GM12872 (cell line): ENCODE data around the gene CGB8.

Source experiments
- TF ChIP-seq, protein P1 (sequence below): IDR thresholded peaks from 3 replicates; pipeline ENCODE4 v1.5.1; 2011; ENCODE audit warnings: low read depth, mild to moderate bottlenecking, low read length, moderate library complexity; ENCODE audit not compliant: insufficient read depth

Gene CGB8

GRCh38 chr19:49019242-49019932, 29.5 kb downstream of the CGB8 start:
- TF ChIP-seq, protein P1, sequence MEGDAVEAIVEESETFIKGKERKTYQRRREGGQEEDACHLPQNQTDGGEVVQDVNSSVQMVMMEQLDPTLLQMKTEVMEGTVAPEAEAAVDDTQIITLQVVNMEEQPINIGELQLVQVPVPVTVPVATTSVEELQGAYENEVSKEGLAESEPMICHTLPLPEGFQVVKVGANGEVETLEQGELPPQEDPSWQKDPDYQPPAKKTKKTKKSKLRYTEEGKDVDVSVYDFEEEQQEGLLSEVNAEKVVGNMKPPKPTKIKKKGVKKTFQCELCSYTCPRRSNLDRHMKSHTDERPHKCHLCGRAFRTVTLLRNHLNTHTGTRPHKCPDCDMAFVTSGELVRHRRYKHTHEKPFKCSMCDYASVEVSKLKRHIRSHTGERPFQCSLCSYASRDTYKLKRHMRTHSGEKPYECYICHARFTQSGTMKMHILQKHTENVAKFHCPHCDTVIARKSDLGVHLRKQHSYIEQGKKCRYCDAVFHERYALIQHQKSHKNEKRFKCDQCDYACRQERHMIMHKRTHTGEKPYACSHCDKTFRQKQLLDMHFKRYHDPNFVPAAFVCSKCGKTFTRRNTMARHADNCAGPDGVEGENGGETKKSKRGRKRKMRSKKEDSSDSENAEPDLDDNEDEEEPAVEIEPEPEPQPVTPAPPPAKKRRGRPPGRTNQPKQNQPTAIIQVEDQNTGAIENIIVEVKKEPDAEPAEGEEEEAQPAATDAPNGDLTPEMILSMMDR = peak; percentile 21; the same call in 1 of the 3 replicates

GRCh38 chr19:49017666-49018351, 31.1 kb downstream of the CGB8 start:
- TF ChIP-seq, protein P1 = peak; percentile 70

DNA sequence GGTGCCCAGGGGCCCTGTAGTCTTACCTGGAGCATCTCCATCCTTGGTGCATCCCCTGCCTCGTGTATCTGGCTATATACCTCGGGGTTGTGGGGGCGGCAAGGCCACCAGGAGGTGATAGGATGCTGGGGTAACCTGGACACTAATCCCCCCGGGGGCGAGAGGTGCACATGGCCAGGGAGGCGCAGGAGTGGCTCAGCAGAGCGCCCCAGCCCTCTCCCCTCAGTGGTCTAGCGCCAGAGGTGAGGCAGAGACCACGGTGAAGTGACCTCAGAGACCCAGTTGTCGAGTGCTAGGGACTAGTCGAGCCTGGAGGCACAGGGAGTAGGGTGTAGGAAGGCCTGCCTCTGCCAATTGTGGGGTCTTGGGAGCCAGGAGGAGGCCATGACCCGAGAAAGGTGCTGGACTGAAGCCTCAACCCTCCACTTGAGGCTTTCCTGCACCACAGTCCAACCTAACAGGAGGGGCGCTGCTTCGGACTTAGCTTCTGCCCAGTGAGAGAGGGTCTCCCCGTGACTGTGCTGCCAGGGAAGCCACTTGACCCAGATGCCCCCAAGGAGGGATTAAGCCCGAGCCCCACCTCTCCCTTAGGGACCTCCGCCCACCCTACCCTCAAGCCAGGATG, 31.8 kb downstream of the CGB8 start, which contains the start of gene LHB:
Gene LHB (minus strand): TSS at position 51 of the 625 bp plus-strand sequence. CDS start 10 bp downstream, at position 41.
- TF ChIP-seq, protein P1 = no peak

DNA sequence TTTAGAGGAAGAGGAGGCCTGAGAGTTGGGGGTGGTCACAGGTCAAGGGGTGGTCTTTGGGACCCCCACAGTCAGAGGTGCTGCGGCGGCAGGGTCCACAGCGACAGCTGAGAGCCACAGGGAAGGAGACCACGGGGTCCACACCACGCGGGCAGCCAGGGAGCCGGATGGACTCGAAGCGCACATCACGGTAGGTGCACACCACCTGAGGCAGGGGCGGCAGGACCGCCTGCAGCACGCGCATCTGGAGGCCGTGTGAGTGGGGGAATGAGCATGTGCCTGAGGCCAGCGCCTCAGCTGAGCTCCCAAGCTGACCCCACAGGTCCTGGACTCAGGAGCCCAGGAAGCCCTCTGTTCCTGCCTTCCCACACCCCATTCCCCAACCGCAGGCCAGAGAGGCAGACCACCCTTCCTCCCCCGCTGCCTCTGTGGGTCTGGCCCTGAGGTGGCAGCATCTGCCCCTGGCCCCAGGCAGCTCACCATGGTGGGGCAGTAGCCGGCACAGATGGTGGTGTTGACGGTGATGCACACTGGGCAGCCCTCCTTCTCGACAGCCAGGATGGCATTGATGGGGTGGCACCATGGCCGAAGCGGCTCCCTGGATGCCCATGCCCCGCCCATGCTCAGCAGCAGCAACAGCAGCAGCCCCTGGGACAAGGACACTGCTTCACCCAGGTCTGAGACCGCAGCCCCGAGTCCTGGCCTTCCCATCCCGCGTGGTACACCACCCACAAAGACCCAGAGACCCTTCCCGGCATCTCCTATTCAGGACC, 32.7 kb downstream of the CGB8 start:
- TF ChIP-seq, protein P1 = no peak

DNA sequence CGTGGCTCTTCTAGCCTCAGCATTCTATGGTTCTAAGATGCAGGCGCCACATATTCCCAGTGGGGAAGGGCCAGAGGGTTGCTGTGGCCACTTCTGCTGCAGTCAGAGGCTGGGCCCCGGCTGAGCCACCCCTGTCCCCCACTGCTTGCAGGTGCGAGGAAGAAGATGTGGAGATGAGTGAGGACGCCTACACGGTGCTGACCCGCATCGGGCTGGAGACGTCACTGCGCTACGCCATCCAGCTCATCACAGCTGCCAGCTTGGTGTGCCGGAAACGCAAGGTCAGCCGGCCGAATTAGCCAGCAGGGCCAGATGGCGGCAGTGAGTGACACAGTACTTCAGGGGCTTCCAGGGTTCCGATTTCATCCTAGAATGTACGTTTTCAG, 34.0 kb downstream of the CGB8 start:
- TF ChIP-seq, protein P1 = no peak

DNA sequence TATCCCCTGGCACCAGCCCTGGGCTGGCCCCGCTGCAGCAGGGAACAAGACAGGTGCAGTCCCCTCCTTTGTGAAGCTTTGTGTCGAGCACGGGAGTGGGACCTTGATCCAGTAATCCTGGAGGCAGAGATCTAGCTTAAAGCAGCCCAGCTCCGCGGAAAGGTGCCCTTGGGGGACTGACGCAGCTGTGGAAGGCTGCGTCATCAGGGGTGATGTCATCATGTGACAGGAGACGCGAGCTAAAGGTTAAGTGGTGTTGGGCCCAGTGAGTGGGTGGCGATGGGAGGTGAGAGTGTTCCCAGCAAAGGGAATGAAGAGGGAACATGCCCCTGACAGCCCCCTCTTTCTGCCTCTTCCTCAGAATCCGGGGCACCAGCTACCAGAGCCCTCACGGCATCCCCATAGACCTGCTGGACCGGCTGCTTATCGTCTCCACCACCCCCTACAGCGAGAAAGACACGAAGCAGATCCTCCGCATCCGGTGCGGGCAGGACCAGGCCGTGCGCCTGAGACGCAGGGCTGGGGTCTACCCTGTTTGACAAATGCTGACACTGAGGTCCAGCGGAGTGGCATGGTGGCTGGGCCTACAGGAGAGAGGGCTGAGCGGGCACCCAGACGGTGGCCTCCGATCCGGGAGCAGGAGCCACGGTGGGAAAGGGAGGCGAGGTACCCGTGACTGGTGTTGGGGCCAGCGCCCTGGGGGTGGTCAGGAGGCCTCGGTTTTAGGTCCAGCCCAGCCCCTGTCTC, 34.6 kb downstream of the CGB8 start:
- TF ChIP-seq, protein P1 = no peak
